GM12878 (cell line): ENCODE data around the gene TOP1. TPM values are rescaled to one million over a fixed set of nuclear protein-coding genes. Genes with fewer than 3 reads are reported as not detected.

ENCODE experiments used
- BACH1 ChIP-seq: fragments of 450-650 bp; IDR thresholded peaks from 2 replicates; pipeline ENCODE4 v1.6.1; 2017; ENCODE audit warnings: mild to moderate bottlenecking, borderline replicate concordance
- BCLAF1 ChIP-seq: fragments of 450-650 bp; IDR thresholded peaks from 2 replicates; pipeline ENCODE4 v1.6.1; 2017; ENCODE audit warnings: antibody characterized with exemption, mild to moderate bottlenecking, moderate library complexity
- CBFB ChIP-seq: IDR thresholded peaks from 2 replicates; pipeline ENCODE4 v1.6.1; 2016; ENCODE audit warnings: antibody characterized with exemption, low read depth
- CREB1 ChIP-seq: IDR thresholded peaks from 2 replicates; pipeline ENCODE4 v1.6.1; 2012; ENCODE audit warnings: low read depth, mild to moderate bottlenecking, inconsistent platforms
- CREM ChIP-seq: IDR thresholded peaks from 2 replicates; pipeline ENCODE4 v1.6.1; 2014; ENCODE audit warnings: antibody characterized with exemption, low read depth
- DPF2 ChIP-seq: fragments of 450-650 bp; IDR thresholded peaks from 2 replicates; pipeline ENCODE4 v1.6.1; 2017; ENCODE audit warnings: mild to moderate bottlenecking
- EZH2 ChIP-seq: IDR thresholded peaks from 2 replicates; pipeline ENCODE4 v1.6.1; 2012; ENCODE audit warnings: low read depth, mild to moderate bottlenecking, control low read depth, inconsistent platforms, low read length, borderline replicate concordance; ENCODE audit not compliant: control insufficient read depth
- HCFC1 ChIP-seq: fragments of 150-350 bp; IDR thresholded peaks from 2 replicates; pipeline ENCODE4 v1.6.1; 2014; ENCODE audit warnings: low read length
- JUND ChIP-seq: IDR thresholded peaks from 2 replicates; pipeline ENCODE4 v1.6.1; 2012; ENCODE audit warnings: low read depth, mild to moderate bottlenecking, low read length, improper control_type of control experiment, moderate library complexity
- LARP7 ChIP-seq: fragments of 450-650 bp; IDR thresholded peaks from 2 replicates; pipeline ENCODE4 v1.6.1; 2017; ENCODE audit warnings: mild to moderate bottlenecking
- MEF2B ChIP-seq: fragments of 450-650 bp; IDR thresholded peaks from 2 replicates; pipeline ENCODE4 v1.6.1; 2018; ENCODE audit warnings: mild to moderate bottlenecking, moderate library complexity; ENCODE audit not compliant: partially characterized antibody, poor library complexity, severe bottlenecking
- MTA2 ChIP-seq: fragments of 450-650 bp; IDR thresholded peaks from 2 replicates; pipeline ENCODE4 v1.6.1; 2016; ENCODE audit warnings: low read depth, mild to moderate bottlenecking, moderate library complexity
- MXI1 ChIP-seq: fragments of 150-350 bp; IDR thresholded peaks from 2 replicates; pipeline ENCODE4 v1.6.1; 2011; ENCODE audit warnings: low read depth, mild to moderate bottlenecking, inconsistent platforms, low read length, improper control_type of control experiment
- MYC ChIP-seq: IDR thresholded peaks from 2 replicates; pipeline ENCODE4 v1.6.1; 2011; ENCODE audit warnings: mild to moderate bottlenecking, low read length, moderate library complexity, inconsistent platforms; ENCODE audit not compliant: insufficient read depth, insufficient replicate concordance, insufficient read length, severe bottlenecking
- PML ChIP-seq: IDR thresholded peaks from 2 replicates; pipeline ENCODE4 v1.6.1; 2012; ENCODE audit warnings: low read length, inconsistent platforms
- POLR2AphosphoS2 ChIP-seq: IDR thresholded peaks from 2 replicates; pipeline ENCODE4 v1.6.1; 2011; ENCODE audit warnings: low read depth, mild to moderate bottlenecking, low read length, improper control_type of control experiment, moderate library complexity
- POLR2AphosphoS5 ChIP-seq: IDR thresholded peaks from 2 replicates; pipeline ENCODE4 v1.6.1; 2011; ENCODE audit warnings: mild to moderate bottlenecking, low read length, inconsistent platforms
- POU2F2 ChIP-seq: IDR thresholded peaks from 3 replicates; pipeline ENCODE4 v1.6.1; 2011; ENCODE audit warnings: low read depth, mild to moderate bottlenecking, low read length, borderline replicate concordance
- RAD51 ChIP-seq: fragments of 450-650 bp; IDR thresholded peaks from 2 replicates; pipeline ENCODE4 v1.6.1; 2016; ENCODE audit warnings: moderate library complexity, mild to moderate bottlenecking, inconsistent platforms
- RELA ChIP-seq: fragments of 450-650 bp; IDR thresholded peaks from 2 replicates; pipeline ENCODE4 v1.8.0; 2014; ENCODE audit warnings: borderline replicate concordance; ENCODE audit not compliant: partially characterized antibody
- SIX5 ChIP-seq: IDR thresholded peaks from 2 replicates; pipeline ENCODE4 v1.6.1; 2011; ENCODE audit warnings: mild to moderate bottlenecking, low read depth, low read length, moderate library complexity; ENCODE audit not compliant: severe bottlenecking
- SMAD1 ChIP-seq: fragments of 450-650 bp; IDR thresholded peaks from 2 replicates; pipeline ENCODE4 v1.6.1; 2018; ENCODE audit warnings: mild to moderate bottlenecking, low read depth; ENCODE audit not compliant: partially characterized antibody
- SMAD5 ChIP-seq: IDR thresholded peaks from 2 replicates; pipeline ENCODE4 v1.6.1; 2016; ENCODE audit warnings: antibody characterized with exemption, low read depth
- SP1 ChIP-seq: IDR thresholded peaks from one replicate; pipeline ENCODE4 v1.6.1; 2011; ENCODE audit warnings: low read depth, low read length
- SPI1 ChIP-seq: IDR thresholded peaks from 2 replicates; pipeline ENCODE4 v1.6.1; 2011; ENCODE audit warnings: low read depth, mild to moderate bottlenecking, low read length, moderate library complexity, borderline replicate concordance; ENCODE audit not compliant: insufficient read depth
- TAF1 ChIP-seq: IDR thresholded peaks from 2 replicates; pipeline ENCODE4 v1.6.1; 2011; ENCODE audit warnings: mild to moderate bottlenecking, low read depth, low read length, borderline replicate concordance
- TCF12 ChIP-seq: IDR thresholded peaks from 2 replicates; pipeline ENCODE4 v1.6.1; 2011; ENCODE audit warnings: low read depth, mild to moderate bottlenecking, low read length
- TCF3 ChIP-seq: IDR thresholded peaks from 2 replicates; pipeline ENCODE4 v1.6.1; 2012; ENCODE audit warnings: low read depth, mild to moderate bottlenecking, low read length, borderline replicate concordance; ENCODE audit not compliant: insufficient read depth
- polyA plus RNA-seq, 11 experiments: library from polyadenylated mRNA; depleted of rRNA in 4 of 11; unstranded in 6 of 11; stranded (reverse) in 5 of 11; fragments of >200 nt; fragmentation: Nextera tagmentation in 4 of 11; fragmentation: Illumina TruSeq in 1 of 11; extraction: Ambion mirVana in 4 of 11; extraction: Trizol in 1 of 11; gene quantifications; 1 replicate in 1 of 11; 2 replicates in 10 of 11; pipeline versions ENCODE4 v1.2.1 to v1.2.3, GENCODE V29; 2011 to 2016; ENCODE audit warnings: inconsistent platforms in 2 of 11, missing spikeins in 2 of 11, low read depth in 1 of 11
- total RNA-seq, 4 experiments: library from RNA; depleted of rRNA in 3 of 4; stranded (reverse); fragments of >200 nt in 3 of 4; fragmentation: Illumina TruSeq in 1 of 4; extraction: Trizol in 1 of 4; gene quantifications; 2 replicates each; pipeline versions ENCODE4 v1.2.1 to v1.2.3, GENCODE V29; 2013 to 2021
- TF ChIP-seq, protein P1 (sequence below): IDR thresholded peaks from 2 replicates; pipeline ENCODE4 v1.6.1; 2012; ENCODE audit warnings: low read depth, low read length, improper control_type of control experiment

TOP1 gene
- total and polyA plus RNA-seq, 10 of the 15 experiments (the other 5 are each of a cell fraction or from before 2014, with no cell fraction given): 21.5 to 128 (median 47.3) TPM

DNA sequence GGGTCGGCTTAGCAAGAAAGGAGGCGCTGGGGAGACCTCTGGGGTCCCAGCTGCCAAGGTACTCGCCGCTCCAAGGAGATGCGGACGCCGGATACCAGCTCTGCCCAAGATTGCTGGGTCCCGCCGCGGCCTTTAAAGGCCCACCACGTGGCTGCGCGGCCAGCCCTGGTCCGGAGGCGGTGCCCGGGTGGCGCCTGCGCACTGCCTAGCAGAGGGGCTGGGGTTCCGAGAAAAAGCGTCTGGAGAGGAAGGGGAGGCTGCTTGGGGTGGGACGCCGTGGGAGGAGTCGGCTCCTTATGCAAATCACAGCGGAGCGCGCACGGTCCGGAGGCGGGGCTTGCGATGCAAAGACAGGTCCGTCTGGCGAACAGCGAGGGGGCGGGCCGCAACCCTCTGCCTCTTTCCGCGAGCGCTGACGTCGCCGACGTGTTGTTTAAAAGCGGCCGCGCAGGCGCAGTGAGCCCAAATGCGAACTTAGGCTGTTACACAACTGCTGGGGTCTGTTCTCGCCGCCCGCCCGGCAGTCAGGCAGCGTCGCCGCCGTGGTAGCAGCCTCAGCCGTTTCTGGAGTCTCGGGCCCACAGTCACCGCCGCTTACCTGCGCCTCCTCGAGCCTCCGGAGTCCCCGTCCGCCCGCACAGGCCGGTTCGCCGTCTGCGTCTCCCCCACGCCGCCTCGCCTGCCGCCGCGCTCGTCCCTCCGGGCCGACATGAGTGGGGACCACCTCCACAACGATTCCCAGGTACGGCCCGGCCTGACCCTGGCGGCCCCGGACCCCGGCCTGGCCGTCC is at the start of gene TOP1 (continued):
- TF ChIP-seq EZH2: no peak
- TF ChIP-seq HCFC1: peak; percentile 33; the same call in 1 of the 2 replicates
- peak; percentile 75 for TF ChIP-seq LARP7
- peak; percentile 99 for TF ChIP-seq MXI1
- TF ChIP-seq JUND: peak; percentile 4; the same call in 1 of the 2 replicates
- TF ChIP-seq TAF1: peak; percentile 83
- TF ChIP-seq MTA2: no peak
- TF ChIP-seq SMAD1: no peak
- no peak for TF ChIP-seq MEF2B
- peak; percentile 92 for TF ChIP-seq POLR2AphosphoS5
- TF ChIP-seq POU2F2: peak; percentile 87; the same call in 2 of the 3 replicates
- TF ChIP-seq DPF2: peak; percentile 20; the same call in 1 of the 2 replicates
- TF ChIP-seq CBFB: peak; percentile 50; the same call in 1 of the 2 replicates
- TF ChIP-seq TCF3: 0 out of 2 replicates have a peak, but pooled peaks have one; percentile 28
- no peak for TF ChIP-seq SP1
- TF ChIP-seq SPI1: peak; percentile 33; the same call in 1 of the 2 replicates
- TF ChIP-seq RELA: peak; percentile 32
- TF ChIP-seq MYC: peak; percentile 77
- TF ChIP-seq, protein P1, sequence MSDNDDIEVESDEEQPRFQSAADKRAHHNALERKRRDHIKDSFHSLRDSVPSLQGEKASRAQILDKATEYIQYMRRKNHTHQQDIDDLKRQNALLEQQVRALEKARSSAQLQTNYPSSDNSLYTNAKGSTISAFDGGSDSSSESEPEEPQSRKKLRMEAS: peak; percentile 98
- TF ChIP-seq RAD51: peak; percentile 80
- 0 out of 2 replicates have a peak, but pooled peaks have one; percentile 15 for TF ChIP-seq TCF12
- peak; percentile 88 for TF ChIP-seq POLR2AphosphoS2
- TF ChIP-seq PML: peak; percentile 46; the same call in 1 of the 2 replicates
- peak; percentile 38 for TF ChIP-seq SIX5
- TF ChIP-seq CREB1: peak; percentile 83
- 0 out of 2 replicates have a peak, but pooled peaks have one; percentile 66 for TF ChIP-seq CREM
- peak; percentile 19; the same call in 1 of the 2 replicates for TF ChIP-seq BACH1
- TF ChIP-seq SMAD5: peak; percentile 90
- TF ChIP-seq BCLAF1: no peak
